Gastrocnemius medialis (tissue), 4 donors: ENCODE results near the gene TMEM51. TPM values are rescaled to one million over a fixed set of nuclear protein-coding genes. Genes with fewer than 3 reads are reported as not detected.

Experiments used
- ATAC-seq, 2 donors: fragments of 150-250 bp; one replicate each; pipeline ENCODE4 v1.9.1; 2016
- DNase-seq, 2 donors: peaks; one replicate each; pipeline ENCODE4 v3.0.0-alpha.2; 2019
- H3K27ac ChIP-seq, 4 donors: fragments of 200-600 bp; sonication (generic); 1 replicate in 1 of 4; 2 replicates in 3 of 4; pipeline ENCODE4 v1.5.1; 2016 to 2018; ENCODE audit warnings: mild to moderate bottlenecking in 2 of 4, moderate library complexity in 1 of 4
- H3K27me3 ChIP-seq, 3 donors: fragments of 200-600 bp; sonication (generic) in 2 of 3; 1 replicate in 1 of 3; 2 replicates in 2 of 3; pipeline versions ENCODE4 v1.5.1 to v1.6.0; 2016 to 2019; ENCODE audit warnings: mild to moderate bottlenecking in 1 of 3, moderate library complexity in 1 of 3
- H3K36me3 ChIP-seq, 2 donors: fragments of 200-600 bp; sonication (generic) in 1 of 2; one replicate each; pipeline ENCODE4 v1.5.1; 2017 to 2018
- H3K4me1 ChIP-seq, 2 donors: fragments of 200-600 bp; sonication (generic) in 1 of 2; one replicate each; pipeline ENCODE4 v1.5.1; 2016 to 2017; ENCODE audit warnings: mild to moderate bottlenecking in 2 of 2
- H3K4me3 ChIP-seq, 4 donors: fragments of 200-600 bp; sonication (generic) in 3 of 4; 1 replicate in 1 of 4; 2 replicates in 3 of 4; pipeline ENCODE4 v1.5.1; 2016 to 2019; ENCODE audit warnings: mild to moderate bottlenecking in 2 of 4
- H3K9me3 ChIP-seq, 3 donors: fragments of 200-600 bp; sonication (generic) in 2 of 3; 1 replicate in 1 of 3; 2 replicates in 2 of 3; pipeline ENCODE4 v1.5.1; 2016 to 2019
- POLR2A ChIP-seq, 2 donors: fragments of 450-650 bp; IDR thresholded peaks; one replicate each; pipeline ENCODE4 v1.6.1; 2017; ENCODE audit warnings: antibody characterized with exemption in 2 of 2, mild to moderate bottlenecking in 2 of 2, moderate library complexity in 2 of 2
- in situ Hi-C, 4 donors: fragments of 200-750 bp; cut with MboI; loops; one replicate each; pipeline versions ENCODE4 v1.15.0 to v1.8.0; 2017; ENCODE audit warnings: low sequenced_read_pairs in 4 of 4
- intact Hi-C: fragments of 100-400 bp; cut with DNase I; formaldehyde crosslinking; loops from one replicate; pipeline ENCODE4 v1.15.1; 2023; ENCODE audit warnings: low total_unique reads
- total RNA-seq, 4 donors: library from RNA; depleted of rRNA; stranded (reverse); fragments of >200 nt; gene quantifications; one replicate each; pipeline versions ENCODE4 v1.1.0 to v1.2.3, GENCODE V29; 2016
- TF ChIP-seq, protein P1 (sequence below), 5 experiments: fragments of 450-650 bp in 3 of 5; fragments of 200-600 bp in 2 of 5; sonication (generic) in 2 of 5; IDR thresholded peaks in 4 of 5; conservative IDR thresholded peaks in 1 of 5; 1 replicate in 4 of 5; 2 replicates in 1 of 5; pipeline ENCODE4 v1.5.1; 2016 to 2019; ENCODE audit warnings: antibody characterized with exemption in 5 of 5, mild to moderate bottlenecking in 3 of 5, moderate library complexity in 3 of 5

Gene TMEM51
- total RNA-seq, 4 donors from 2014 or later: 0.73 to 2.7 (median 1.8) TPM; not detected in 1

GRCh38 chr1:15181564-15181963 lies 28.0 kb downstream of the TMEM51 start:
- Histone ChIP-seq H3K36me3 (no peaks in the 10 kb centered on the region), H3K9me3 (no peaks in the 10 kb centered on the region), H3K27me3 (no peaks in the 10 kb centered on the region), H3K4me3 (no peak overlapping the region), H3K27ac (no peak overlapping the region), H3K4me1 (peaks cover 0 to 6% of the 10 kb centered on the region in 2 donors)
- DNase-seq: no peak
- intact Hi-C loops (no loop called here), in situ Hi-C loops (no loop called here)
- no peak for TF ChIP-seq POLR2A (IDR thresholded peaks at IDR 0.05)
- TF ChIP-seq, protein P1, sequence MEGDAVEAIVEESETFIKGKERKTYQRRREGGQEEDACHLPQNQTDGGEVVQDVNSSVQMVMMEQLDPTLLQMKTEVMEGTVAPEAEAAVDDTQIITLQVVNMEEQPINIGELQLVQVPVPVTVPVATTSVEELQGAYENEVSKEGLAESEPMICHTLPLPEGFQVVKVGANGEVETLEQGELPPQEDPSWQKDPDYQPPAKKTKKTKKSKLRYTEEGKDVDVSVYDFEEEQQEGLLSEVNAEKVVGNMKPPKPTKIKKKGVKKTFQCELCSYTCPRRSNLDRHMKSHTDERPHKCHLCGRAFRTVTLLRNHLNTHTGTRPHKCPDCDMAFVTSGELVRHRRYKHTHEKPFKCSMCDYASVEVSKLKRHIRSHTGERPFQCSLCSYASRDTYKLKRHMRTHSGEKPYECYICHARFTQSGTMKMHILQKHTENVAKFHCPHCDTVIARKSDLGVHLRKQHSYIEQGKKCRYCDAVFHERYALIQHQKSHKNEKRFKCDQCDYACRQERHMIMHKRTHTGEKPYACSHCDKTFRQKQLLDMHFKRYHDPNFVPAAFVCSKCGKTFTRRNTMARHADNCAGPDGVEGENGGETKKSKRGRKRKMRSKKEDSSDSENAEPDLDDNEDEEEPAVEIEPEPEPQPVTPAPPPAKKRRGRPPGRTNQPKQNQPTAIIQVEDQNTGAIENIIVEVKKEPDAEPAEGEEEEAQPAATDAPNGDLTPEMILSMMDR (IDR thresholded peaks at IDR 0.05 in 4 of 5, conservative IDR thresholded peaks at IDR 0.05 in 1 of 5): no peak
- no peak for ATAC-seq

DNA sequence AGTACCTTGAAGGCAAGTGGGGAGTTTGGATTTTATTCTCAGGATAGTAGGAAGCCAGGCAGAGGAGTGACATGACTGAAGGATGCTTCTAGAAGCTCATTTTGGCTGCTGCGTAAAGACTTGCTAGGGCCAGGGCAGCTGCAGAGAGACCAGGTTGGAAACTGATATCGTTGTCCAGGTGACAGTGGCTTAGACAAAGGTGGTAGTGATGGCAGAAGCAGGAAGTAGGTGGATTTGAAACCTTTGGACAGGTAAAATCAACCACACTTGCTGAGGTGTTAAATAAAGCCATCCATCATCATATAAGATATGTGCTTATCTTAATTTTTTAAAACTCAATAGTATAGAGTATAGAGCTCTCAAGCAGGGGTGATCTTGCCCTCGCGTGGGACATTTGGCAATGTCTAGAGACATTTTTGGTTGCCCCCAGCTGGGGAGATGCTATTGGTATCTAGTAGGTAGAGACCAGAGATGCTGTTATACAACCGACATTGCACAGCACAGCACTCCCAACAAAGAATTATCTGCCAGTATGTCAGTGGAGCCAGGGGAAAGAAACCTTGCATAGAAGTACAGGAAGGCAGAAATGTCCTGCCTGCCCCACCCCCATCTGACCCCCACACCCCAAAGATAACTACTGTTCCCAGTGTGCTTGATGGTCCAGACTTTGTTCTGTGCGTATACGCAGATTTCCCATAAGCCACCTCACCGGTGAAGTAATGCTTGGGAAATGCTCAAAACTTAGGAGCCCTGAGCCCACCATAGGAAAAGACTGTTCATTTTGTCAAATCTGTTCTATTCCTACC lies 31.1 kb downstream of the TMEM51 start:
- ATAC-seq (no peak), DNase-seq (no peak)
- TF ChIP-seq, protein P1 (IDR thresholded peaks at IDR 0.05 in 4 of 5, conservative IDR thresholded peaks at IDR 0.05 in 1 of 5): no peak
- TF ChIP-seq POLR2A (IDR thresholded peaks at IDR 0.05): no peak
- H3K27ac ChIP-seq: no peak overlapping the region
- H3K9me3 ChIP-seq: no peaks in the 10 kb centered on the region
- H3K36me3 ChIP-seq: no peaks in the 10 kb centered on the region
- intact Hi-C loops (no loop called here), in situ Hi-C loops (no loop called here)
- peaks cover 0 to 7% of the 10 kb centered on the region in 2 donors for H3K4me1 ChIP-seq
- no peaks in the 10 kb centered on the region for H3K27me3 ChIP-seq
- no peak overlapping the region for H3K4me3 ChIP-seq

DNA sequence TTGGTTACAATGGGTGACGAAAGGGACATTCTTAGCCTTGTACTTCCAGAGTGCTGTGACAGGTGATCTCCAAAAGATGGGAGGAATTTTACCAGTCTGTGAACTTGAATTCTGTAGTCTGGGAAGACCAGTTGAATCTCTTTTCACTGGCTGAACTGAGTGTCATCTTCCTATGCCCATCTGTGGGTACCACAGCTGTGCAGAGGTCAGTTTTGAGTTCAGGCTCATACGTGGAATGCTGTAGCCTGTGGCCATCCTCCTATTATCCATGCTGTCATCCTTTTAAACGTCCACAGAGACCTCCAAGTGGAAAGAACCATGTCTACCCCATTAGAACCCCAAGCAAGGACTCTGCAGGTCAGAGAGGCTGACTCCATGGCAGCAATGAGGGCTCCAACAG lies 32.1 kb downstream of the TMEM51 start:
- peaks cover 0 to 7% of the 10 kb centered on the region in 2 donors for H3K4me1 ChIP-seq
- H3K9me3 ChIP-seq: no peaks in the 10 kb centered on the region
- in situ Hi-C loops (no loop called here), intact Hi-C loops (no loop called here)
- ATAC-seq: no peak
- H3K4me3 ChIP-seq: no peak overlapping the region
- no peak overlapping the region for H3K27ac ChIP-seq
- TF ChIP-seq, protein P1 (IDR thresholded peaks at IDR 0.05 in 4 of 5, conservative IDR thresholded peaks at IDR 0.05 in 1 of 5): no peak
- TF ChIP-seq POLR2A (IDR thresholded peaks at IDR 0.05): no peak
- H3K27me3 ChIP-seq: no peaks in the 10 kb centered on the region
- DNase-seq: no peak
- H3K36me3 ChIP-seq: no peaks in the 10 kb centered on the region

DNA sequence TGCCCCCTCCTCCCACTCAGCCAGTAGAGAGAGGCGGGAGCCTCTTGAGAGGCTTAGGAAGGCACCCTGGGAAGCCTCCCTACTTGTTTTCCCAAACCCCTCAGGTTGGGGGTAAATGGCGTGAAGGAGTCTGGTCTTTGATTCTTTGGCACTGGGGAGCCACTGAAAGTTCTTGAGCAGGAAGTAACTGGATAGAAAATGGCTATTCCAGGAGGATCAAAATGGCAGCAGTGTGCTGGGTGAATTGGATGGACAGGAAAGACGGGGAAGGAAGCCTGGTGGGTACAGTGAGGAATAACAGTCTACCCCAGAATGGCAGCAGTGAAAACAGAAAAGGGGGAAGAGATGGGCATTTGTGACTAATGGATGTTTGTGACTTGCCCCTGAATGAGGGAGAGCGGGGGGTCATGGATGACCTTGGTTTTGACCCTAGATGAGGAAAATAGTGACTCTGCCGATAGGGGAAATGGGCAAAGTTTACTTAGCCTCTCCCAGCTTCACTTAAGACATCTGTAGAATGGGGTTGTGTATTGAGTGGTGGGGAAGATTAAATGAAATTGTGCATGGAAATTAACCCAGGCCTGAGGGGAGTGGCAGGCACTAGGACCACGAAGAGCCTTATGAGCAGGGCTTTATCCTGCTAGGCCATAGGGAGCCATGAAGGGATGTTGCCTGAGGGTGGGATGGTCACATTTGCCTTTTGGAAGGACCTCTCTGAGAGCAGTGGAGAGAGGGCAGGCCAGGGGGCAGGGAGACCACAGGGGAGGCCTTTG lies 32.7 kb downstream of the TMEM51 start:
- no peaks in the 10 kb centered on the region for H3K36me3 ChIP-seq
- TF ChIP-seq, protein P1 (IDR thresholded peaks at IDR 0.05 in 4 of 5, conservative IDR thresholded peaks at IDR 0.05 in 1 of 5): no peak
- no peak for TF ChIP-seq POLR2A (IDR thresholded peaks at IDR 0.05)
- no peak for ATAC-seq
- no peak overlapping the region for H3K4me3 ChIP-seq
- no peak overlapping the region for H3K27ac ChIP-seq
- H3K27me3 ChIP-seq: no peaks in the 10 kb centered on the region
- H3K9me3 ChIP-seq: no peaks in the 10 kb centered on the region
- no peak for DNase-seq
- H3K4me1 ChIP-seq: peaks cover 0 to 7% of the 10 kb centered on the region in 2 donors
- in situ Hi-C loops: no loop called here
- intact Hi-C loops: no loop called here
